ENCODE data around the gene NHLRC1.

The NHLRC1 gene

GRCh38 chr6:18138906-18139305 is 16.4 kb upstream of the NHLRC1 start:
- DNase-seq = no peak

DNA sequence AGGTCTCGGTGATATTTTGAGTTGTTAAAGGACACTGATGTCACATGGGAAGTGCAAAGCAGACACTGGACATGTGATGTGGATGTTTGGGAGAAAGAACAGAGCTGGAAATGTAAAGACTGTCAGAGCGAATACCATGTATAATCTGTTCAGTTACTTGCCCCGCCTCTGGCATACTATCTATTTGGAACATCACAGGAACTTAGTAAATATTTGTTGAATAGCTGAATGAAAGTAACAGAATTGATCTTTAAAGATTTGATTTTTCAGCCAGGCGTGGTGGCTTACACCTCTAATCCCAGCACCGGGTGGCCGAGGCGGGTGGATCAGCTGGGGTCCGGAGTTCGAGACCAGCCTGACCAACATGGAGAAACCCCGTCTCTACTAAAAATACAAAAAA is 13.8 kb upstream of the NHLRC1 start:
- DNase-seq = no peak

DNA sequence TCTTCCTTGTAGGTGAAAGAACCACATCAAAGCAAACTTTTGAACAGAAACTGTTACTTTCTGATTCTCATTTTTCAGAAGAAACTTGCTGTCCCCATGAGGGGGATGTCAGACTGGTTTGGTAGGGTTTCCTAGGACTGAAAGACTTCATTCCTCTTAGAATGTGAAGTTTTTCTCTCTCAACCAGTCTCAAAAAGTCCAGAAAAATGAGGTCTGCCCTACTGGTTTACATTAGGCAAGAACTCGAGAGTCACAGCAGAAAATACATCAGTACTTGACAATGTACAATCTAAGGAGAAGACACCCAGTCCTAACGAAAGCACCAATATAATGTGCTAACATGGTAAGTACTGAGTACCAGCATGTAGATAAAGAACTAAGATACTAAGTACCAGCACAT is 12.7 kb upstream of the NHLRC1 start:
- DNase-seq = no peak

DNA sequence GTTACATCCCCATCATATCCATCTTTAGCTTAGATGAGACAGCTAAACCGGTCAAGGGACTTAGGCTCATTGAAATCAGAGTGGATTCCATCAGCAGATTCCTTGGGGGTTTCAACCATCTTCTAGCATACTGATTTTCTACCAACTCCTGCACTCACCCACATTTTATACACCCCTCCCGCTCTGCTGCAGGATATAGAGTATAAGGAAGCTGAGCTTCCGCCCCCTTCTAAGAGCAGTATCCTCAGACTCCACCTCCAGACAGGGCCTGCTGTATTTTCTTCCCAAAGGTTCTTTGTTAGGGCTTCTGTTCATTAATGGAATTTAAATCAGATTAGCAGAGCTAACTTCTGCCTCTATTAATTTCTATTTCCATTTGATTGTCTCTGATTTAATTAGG is 9.9 kb upstream of the NHLRC1 start:
- no peak for DNase-seq

DNA sequence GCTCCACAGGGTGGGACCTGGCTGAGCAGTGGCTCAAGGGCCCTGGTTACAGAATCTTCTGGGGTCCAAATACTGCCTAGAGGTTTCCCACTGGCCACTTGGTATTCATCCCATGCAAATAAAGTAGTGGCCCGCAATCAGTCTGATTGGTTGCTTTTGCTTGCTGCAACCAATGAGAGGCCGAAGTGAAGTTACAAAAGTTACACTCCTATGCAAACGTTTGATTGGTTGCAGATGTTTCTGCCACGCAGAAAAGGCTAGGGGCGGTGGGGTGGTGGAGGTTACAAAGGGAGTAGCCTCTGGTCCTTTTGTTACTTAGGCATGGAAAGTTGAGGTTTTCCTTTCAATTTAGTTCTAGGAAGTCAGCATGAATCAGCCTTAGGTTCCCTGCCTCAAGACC is 3.6 kb upstream of the NHLRC1 start:
- no peak for DNase-seq

- DNase-seq = no peak
Observed at GRCh38 chr6:18121580-18122127, 823 bp downstream of the NHLRC1 start.

DNA sequence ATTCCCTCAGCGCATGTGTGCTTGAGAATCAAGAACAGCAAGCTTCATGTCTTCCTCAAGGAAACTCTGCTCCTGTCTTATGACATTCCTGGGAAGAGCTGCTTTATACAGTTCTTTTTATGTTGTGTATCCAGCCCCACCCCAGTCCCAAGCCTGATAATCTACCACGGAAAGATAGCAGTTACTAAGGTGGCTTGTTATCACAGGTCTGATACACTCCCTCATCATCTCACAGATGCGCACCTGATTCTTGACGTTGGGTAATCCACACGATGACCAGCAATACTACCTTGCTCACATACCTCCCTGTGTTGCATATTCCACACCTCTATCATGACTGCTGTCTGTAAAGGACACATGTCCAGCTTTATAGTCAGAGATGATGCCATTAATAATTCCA is 3.2 kb downstream of the NHLRC1 start:
- no peak for DNase-seq

DNA sequence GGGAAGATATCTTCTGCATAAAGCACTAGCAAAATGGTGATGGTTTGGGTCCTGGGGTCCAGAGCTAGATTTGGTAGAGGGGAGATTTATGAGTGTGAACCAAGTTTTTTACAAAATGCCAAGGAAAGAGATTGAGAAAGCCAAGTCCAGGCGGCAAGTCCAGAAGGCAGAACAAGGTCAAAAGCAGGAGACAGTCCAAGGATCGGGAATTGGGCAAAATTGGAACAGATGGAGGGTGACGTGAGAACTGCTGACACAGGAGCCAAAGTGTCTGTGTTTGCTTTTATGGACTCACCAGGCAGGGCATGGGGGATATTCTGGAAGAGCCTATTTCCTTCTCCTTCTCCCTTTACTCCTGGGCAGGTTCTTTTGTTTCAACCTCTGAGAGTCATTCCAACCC is 4.1 kb downstream of the NHLRC1 start:
- DNase-seq = no peak

- DNase-seq = no peak
Observed at GRCh38 chr6:18117136-18117535, 5.3 kb downstream of the NHLRC1 start.

- no peak for DNase-seq
Observed at GRCh38 chr6:18115356-18115755, 7.1 kb downstream of the NHLRC1 start.

DNA sequence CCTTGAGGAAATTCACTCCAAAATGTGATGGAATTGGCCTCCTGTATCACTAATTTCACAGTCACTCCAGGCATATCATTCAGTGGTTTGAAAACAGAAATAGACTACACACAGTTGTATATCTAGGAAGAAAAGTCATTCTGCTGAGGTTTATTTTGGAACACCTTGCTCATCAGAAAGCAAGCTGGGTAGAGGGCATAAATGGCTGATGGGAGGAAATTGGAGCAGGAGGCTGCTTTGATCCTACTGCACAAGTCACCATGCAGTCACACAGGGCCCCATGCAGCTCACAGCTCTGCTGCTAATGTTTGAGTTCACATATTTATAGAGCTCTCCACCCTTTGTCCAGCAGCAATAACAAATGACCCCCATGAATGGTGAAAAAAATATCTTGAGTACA is 12.3 kb downstream of the NHLRC1 start:
- DNase-seq = no peak

GRCh38 chr6:18107061-18107460 is 15.4 kb downstream of the NHLRC1 start:
- no peak for DNase-seq

GRCh38 chr6:18102783-18103509 is 19.5 kb downstream of the NHLRC1 start:
- DNase-seq = no peak

DNA sequence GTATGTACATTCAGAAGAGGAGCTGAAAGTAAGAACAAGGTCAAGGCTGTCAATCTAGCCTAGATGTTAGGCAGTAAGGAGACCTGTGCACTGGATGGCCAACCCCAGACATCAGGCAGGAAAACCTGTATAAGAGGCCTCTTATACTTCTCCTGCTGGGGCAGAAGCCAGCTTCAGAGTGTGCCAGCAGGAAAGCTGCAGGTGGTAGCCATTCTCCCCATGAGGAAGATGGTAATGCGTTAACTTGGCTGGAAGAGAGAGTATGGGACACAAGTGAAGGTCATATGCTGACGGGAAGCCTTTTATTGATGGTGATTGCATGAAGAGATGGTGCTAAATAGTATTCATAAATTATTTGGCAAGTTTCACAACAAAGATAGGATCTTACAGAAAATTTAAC is 20.6 kb downstream of the NHLRC1 start:
- no peak for DNase-seq

GRCh38 chr6:18101271-18101670 is 21.2 kb downstream of the NHLRC1 start:
- DNase-seq = no peak

DNA sequence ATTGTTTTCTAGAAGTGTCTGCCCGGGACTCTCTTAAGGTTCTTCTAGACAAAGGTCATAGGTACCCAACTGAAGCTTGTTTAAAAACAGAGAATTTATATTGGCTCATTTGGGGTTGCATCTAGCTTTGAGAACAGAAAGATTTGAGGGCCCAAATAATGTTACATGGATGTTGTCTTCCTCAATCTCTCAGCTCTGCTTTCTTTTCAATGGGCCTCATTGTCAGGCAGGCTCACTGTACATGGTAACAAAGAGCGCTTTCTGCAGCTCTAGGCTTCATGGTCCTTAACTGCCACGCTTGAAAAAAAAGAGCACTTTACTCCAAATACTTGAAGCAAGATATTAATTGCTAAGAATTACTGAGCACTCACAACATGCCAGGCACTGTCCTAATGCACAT is 22.2 kb downstream of the NHLRC1 start:
- DNase-seq = no peak

- no peak for DNase-seq
Observed at GRCh38 chr6:18099511-18099910, 23.0 kb downstream of the NHLRC1 start.

DNA sequence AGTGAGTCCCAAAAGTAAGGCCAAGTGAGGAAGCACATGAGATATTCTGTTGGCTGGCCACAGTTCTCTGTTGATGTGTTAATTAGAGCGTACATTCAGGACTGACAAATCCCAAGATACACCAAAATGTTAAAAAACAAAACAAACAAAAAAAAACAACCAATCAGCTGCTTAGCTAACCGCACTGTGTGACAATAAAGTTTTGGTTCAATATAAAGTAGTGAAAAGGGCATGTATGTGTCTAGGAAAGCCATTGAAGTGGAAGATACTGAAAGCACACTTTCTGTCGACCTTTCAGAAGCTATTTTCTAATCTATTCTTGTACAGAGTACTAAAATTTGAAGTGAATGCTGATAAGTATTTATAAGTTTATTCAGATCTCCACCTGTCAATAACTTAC is 26.1 kb downstream of the NHLRC1 start:
- no peak for DNase-seq

DNA sequence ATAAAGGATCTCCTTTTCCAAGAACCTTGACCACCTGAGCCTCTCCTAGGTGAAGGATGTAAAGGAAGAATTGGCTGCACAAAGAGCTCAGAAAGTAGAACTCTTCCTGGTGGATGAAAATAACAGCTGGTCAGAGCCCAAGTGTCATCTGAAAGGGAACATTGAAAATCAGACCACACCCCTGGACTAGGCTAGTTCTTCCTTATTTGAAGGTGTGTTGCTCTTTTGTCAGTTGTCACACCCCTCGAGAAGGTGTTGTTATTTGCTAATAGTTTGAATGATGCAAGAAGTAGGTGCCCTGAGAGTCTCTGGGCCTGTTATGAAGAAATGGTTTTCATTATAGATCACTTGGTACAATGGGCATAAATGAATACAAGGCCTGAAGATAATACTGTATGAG is 31.1 kb downstream of the NHLRC1 start:
- DNase-seq = no peak

DNA sequence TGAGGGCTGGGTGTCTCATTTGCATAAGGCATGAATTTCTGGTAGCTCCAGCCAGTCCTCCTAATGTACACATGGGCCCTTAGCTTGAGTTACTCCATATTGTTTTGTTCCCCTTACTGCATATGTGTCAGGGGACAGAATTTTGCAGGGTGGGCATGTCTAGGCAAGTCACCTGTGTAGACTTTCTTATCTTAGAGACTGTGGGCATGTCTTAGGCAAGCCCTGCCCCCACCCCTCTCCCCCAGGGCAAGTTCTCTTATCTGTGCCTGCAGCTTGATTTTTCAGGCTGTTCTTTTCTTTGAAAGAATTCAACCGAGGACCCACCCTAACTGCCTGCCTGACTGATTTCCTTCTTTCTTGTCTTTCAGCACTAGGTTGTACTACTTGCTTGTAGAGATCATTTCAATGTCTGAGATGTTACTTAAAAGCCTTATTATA is 32.1 kb downstream of the NHLRC1 start:
- no peak for DNase-seq

DNA sequence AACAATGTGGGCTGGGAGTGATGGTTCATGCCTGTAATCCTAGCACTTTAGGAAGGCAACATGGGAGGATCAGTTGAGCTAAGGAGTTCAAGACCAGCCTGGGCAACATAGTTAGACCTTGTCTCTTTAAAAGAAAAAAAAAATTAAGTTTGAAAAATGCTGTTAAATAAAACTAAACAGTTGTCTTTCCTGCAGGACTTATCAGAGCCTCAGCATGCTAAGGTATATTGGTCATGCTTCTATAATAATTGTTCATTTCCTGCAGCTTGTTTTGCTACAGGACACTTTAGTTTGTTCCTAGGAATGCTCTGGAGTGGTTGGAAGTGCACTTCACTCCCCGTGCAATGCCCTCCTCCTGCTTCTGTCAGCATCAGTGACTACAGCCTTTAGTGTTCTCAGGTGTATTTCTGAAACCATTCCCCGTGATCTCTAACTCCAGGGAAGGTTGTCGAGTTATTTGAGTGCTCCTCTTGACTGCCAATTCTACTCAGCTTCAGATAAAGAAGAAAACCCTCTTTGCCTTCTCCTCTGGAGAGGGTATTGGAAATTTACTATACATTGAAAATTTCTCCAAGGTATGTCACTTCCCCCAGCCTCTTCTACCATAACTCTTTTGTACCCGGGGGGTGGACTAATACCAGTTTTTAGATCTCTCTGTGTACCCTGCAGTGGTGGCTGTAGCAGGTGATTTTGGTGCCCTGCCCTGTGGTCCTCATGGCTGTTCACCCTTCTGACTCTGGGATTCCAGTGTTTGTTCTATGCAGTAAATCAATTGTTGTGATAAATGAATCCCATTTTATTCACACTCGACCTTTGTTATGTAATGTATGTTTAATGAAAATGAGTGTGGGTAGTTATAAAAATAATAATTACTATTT is 33.8 kb downstream of the NHLRC1 start:
- no peak for DNase-seq

- no peak for DNase-seq
Observed at GRCh38 chr6:18087396-18088165, 34.9 kb downstream of the NHLRC1 start.

- no peak for DNase-seq
Observed at GRCh38 chr6:18081025-18081668, 41.3 kb downstream of the NHLRC1 start.
